ENCODE results near the gene WDR47. TPM values are rescaled to one million over a fixed set of nuclear protein-coding genes. Genes with fewer than 3 reads are reported as not detected.

Gene WDR47
- total and polyA plus RNA-seq, 2 of the 8 experiments (the other 6 are each of a cell fraction or from before 2014, with no cell fraction given): 1.9 to 6.7 TPM

GRCh38 chr1:108963052-108963686 lies 78.7 kb downstream of the WDR47 start, which contains the start of gene CLCC1 (continued):
- TF ChIP-seq ATF2 (IDR thresholded peaks at IDR 0.05; ENCODE audit: low read length) (0 out of 2 replicates have a peak, but pooled peaks have one; percentile 28), PHF8 (conservative IDR thresholded peaks at IDR 0.05; ENCODE audit: low read depth, low read length) (peak; percentile 81), CREB1 (IDR thresholded peaks at IDR 0.05) (peak; percentile 84), BCL11A (IDR thresholded peaks at IDR 0.05; ENCODE audit: low read depth in 2 of 2, low read length in 2 of 2) (no peak), ASH2L (IDR thresholded peaks at IDR 0.05; ENCODE audit: low read length) (peak; percentile 94), SUZ12 (IDR thresholded peaks at IDR 0.05; ENCODE audit: low read length) (no peak), E2F6 (IDR thresholded peaks at IDR 0.05) (peak; percentile 84), HDAC6 (IDR thresholded peaks at IDR 0.05; ENCODE audit: low read depth, low read length) (no peak), TEAD4 (IDR thresholded peaks at IDR 0.05; ENCODE audit: low read depth, low read length) (0 out of 2 replicates have a peak, but pooled peaks have one; percentile 8), YY1 (IDR thresholded peaks at IDR 0.05; ENCODE audit: low read depth, low read length) (no peak), TBP (IDR thresholded peaks at IDR 0.05; ENCODE audit: low read depth, low read length) (0 out of 2 replicates have a peak, but pooled peaks have one; percentile 37), TAF1 (IDR thresholded peaks at IDR 0.05; ENCODE audit: low read depth, low read length) (peak; percentile 76), SP1 (IDR thresholded peaks at IDR 0.05; ENCODE audit: low read depth, low read length) (0 out of 2 replicates have a peak, but pooled peaks have one; percentile 19), CEBPB (IDR thresholded peaks at IDR 0.05; ENCODE audit: low read depth, low read length) (no peak), KDM4A (IDR thresholded peaks at IDR 0.05; ENCODE audit: low read depth, low read length, severe bottlenecking) (peak; percentile 92)
